ENCODE results near the gene MED26.

Gene MED26

DNA sequence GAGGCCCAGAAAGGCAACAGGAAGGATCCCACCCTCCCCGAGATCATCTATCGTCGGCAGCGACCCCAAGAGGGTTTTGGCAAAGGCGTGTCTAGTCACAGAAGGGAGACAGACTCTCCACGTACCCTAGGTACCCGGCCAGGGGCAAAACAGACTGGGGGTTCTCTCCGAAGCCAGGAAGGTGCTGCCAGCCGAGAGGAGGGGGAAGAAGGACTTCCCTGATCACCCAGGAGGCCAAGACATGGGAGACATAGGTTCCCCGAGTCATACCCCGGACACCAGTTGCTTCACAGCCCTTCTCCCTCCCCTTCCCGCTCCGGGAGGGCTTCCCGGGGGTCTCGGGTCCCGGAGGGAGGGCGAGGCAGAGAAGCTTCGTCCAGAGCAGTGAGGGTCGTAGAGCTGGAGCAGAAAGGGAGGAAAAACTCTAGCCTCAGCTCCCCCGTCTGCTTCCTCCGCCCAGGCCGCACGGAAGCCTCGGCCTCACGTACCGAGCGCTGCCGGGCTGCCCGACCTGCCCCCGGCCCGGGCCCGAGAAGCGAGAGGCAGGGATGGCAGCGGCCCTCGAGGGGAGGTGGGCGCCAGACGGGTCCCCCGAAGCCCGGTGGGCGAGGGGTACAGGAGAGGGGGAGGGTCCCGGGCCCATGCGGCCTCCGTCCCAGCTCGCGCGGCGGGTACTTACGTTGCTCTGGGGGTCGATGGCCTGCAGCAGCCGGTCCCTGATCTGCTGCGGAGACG lies 644 bp downstream of the MED26 start:
- H3K4me3 ChIP-seq (ENCODE audit: low read depth, low read length) = peak overlapping the region; percentile 72
- TF ChIP-seq, protein P1, sequence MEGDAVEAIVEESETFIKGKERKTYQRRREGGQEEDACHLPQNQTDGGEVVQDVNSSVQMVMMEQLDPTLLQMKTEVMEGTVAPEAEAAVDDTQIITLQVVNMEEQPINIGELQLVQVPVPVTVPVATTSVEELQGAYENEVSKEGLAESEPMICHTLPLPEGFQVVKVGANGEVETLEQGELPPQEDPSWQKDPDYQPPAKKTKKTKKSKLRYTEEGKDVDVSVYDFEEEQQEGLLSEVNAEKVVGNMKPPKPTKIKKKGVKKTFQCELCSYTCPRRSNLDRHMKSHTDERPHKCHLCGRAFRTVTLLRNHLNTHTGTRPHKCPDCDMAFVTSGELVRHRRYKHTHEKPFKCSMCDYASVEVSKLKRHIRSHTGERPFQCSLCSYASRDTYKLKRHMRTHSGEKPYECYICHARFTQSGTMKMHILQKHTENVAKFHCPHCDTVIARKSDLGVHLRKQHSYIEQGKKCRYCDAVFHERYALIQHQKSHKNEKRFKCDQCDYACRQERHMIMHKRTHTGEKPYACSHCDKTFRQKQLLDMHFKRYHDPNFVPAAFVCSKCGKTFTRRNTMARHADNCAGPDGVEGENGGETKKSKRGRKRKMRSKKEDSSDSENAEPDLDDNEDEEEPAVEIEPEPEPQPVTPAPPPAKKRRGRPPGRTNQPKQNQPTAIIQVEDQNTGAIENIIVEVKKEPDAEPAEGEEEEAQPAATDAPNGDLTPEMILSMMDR (IDR thresholded peaks at IDR 0.05; ENCODE audit: low read depth, low read length) = no peak

DNA sequence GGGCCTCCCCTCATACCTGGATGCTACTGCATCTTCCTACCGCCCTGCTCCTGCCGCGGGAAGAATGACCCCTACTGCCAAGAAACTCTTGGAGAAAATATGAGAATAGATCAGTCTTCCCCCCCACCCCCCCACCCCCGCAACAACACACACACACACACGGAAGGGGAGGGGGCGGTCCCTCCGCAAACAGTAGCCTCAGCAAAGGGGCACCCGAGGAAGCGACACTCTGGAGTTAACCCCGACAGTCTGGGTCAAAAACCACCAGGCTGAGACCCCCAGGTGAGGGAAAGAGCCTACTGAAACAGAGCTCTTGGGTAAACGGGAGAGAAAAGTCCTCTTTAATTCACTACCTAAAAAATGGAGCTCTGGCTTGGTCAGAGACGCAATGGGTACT lies 1.2 kb downstream of the MED26 start:
- TF ChIP-seq, protein P1 (IDR thresholded peaks at IDR 0.05; ENCODE audit: low read depth, low read length) = no peak
- peak overlapping the region; percentile 72 for H3K4me3 ChIP-seq (ENCODE audit: low read depth, low read length)

DNA sequence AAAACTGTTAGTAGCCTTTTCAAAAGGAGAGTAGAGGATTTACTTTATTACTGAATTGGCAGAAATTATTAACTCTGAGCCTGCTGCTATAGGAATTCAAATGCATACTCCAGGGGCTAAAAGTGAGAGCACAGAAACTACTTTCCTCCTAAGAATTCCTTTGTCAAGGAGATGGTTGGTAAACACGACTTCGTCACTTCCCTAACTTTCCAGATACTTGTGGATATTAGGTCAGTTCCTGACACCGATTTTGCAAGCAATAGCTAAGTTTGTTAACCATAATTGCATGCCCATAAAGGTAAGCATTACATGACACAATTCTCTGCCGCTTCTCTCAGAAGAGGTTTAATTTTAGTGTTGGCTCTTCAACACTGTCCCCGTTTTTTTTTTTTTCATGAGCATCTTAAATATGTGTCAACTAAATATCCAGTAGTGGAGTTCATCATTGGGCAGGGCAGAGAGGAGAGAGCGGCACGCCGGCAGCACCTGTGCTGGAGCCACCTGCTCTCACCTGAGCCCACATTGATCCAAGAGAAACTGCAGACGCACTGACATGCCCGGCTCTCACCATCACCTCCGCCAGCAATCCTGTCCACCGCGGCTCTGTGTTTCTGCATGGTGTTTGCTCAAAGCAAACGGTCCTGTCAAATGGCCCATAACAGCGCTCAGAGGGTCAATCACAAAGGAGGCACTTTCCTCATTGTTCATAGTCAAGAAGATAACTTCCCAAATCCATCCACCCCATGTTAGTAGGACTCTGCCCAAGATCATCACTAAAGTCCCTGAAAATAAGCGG lies 2.6 kb downstream of the MED26 start:
- TF ChIP-seq, protein P1 (IDR thresholded peaks at IDR 0.05; ENCODE audit: low read depth, low read length) = no peak
- no peak overlapping the region for H3K4me3 ChIP-seq (ENCODE audit: low read depth, low read length)

DNA sequence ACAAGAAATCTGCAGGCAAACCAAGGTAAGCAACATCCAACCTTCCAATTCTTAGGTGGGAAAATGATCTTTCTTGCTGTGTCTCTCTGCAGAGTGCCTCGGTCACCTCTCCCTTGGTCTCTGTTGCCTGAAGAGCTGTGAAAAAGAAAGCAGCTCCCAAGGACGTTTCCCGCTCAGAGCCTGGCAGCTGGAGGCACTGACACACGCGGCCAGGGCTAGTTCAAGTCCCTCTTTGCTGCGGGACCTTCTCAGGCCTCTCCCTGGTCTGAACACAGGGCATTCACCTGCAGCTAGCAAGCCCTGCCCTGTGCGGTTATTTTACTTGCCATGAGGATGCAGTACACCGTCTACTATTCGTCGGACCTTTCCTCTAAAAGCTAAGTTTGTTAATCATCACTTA lies 3.8 kb downstream of the MED26 start:
- no peak overlapping the region for H3K4me3 ChIP-seq (ENCODE audit: low read depth, low read length)
- TF ChIP-seq, protein P1 (IDR thresholded peaks at IDR 0.05; ENCODE audit: low read depth, low read length) = no peak

DNA sequence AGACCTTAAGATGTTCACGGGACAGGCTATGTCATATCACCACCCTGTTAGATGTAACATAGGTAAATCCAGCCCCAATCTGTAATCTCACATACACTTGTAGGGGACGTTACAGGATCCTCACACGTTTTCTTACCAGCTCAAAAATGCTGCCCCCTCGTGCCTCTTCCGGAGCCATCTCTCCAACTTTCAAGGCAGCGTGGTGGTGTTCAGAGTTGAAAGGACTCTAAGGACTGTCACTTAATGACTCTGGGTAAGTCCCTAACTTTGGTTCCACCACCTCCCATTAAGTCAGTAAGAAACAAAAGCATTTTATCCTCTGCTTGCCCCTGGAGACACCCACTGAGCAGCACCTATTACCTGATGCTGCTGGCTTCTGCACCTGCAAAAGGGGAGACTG lies 4.4 kb downstream of the MED26 start:
- H3K4me3 ChIP-seq (ENCODE audit: low read depth, low read length) = no peak overlapping the region
- TF ChIP-seq, protein P1 (IDR thresholded peaks at IDR 0.05; ENCODE audit: low read depth, low read length) = no peak

DNA sequence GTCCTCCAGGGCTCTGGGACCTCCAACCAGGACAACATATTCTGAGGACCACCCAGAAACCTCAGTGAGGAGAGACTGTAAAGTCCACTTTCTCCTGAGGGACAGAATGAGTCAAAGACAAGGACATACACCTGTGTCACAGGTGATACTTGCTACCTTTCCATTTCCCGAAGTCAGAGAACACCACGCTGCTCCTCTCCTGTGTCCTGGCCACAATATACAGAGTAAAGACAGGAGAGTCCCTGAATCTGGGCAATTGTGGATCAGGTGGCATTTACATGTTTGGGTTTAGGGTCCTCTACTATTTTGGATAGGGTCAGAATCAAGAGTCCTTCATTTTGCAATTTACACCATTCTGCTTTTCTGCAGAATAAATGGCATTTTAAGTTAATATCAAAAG lies 4.9 kb downstream of the MED26 start:
- no peak overlapping the region for H3K4me3 ChIP-seq (ENCODE audit: low read depth, low read length)
- TF ChIP-seq, protein P1 (IDR thresholded peaks at IDR 0.05; ENCODE audit: low read depth, low read length) = no peak

DNA sequence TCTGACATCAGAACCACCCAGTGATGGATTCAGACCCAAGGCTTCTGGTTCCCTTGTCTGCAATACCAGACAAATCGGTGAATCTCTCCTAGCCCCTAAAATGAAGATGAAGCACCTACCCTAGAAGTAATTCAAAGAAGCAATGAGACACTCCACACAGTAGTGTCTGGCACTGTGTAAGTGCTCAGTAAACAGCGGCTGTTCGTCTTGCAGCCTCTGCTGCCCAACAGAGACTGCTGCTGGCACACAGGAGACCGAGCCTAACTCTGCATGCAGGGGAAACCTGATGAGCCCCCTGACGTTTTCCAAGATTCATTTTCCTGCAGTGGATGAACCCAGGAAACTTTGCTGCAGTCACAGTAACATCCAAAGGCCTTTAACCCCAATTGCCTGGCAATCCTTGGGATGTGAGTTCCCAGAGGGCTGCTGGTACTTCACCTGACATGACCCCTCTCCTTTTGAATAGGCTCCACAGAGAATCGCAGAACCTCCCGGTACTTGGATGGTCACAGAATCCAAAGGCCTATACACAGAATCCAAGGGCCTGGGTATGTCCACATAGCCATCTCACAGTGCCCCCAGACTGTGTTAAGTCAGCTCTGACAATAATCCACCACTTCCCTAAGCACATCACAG lies 6.7 kb downstream of the MED26 start:
- TF ChIP-seq, protein P1 (IDR thresholded peaks at IDR 0.05; ENCODE audit: low read depth, low read length) = no peak
- H3K4me3 ChIP-seq (ENCODE audit: low read depth, low read length) = no peak overlapping the region
